Measurements from ENCODE around the gene S100PBP.
"Not testable (repeated sequence)": the region's sequence is repeated elsewhere in the genome, so short reads cannot be mapped to it uniquely, and the experiment has no call there.

Gene S100PBP

GRCh38 chr1:32786856-32787255 lies 30.6 kb upstream of the S100PBP start:
- DNase-seq: no peak

GRCh38 chr1:32789356-32789755 lies 28.1 kb upstream of the S100PBP start:
- not testable (repeated sequence) for DNase-seq

GRCh38 chr1:32791881-32792280 lies 25.6 kb upstream of the S100PBP start:
- DNase-seq: no peak

GRCh38 chr1:32795763-32796162 lies 21.7 kb upstream of the S100PBP start:
- DNase-seq: not testable (repeated sequence)

- DNase-seq: no peak
Observed at GRCh38 chr1:32797456-32797855, 20.0 kb upstream of the S100PBP start.

GRCh38 chr1:32798191-32798590 lies 19.3 kb upstream of the S100PBP start:
- no peak for DNase-seq

GRCh38 chr1:32798679-32799416 lies 18.6 kb upstream of the S100PBP start:
- DNase-seq: no peak

- DNase-seq: no peak
Observed at GRCh38 chr1:32801096-32801715, 16.2 kb upstream of the S100PBP start.

- DNase-seq: not testable (repeated sequence)
Observed at GRCh38 chr1:32804460-32804859, 13.0 kb upstream of the S100PBP start.

- DNase-seq: no peak
Observed at GRCh38 chr1:32806290-32806689, 11.2 kb upstream of the S100PBP start.

GRCh38 chr1:32806910-32807523 lies 10.4 kb upstream of the S100PBP start:
- DNase-seq: no peak

GRCh38 chr1:32808580-32808979 lies 8.9 kb upstream of the S100PBP start:
- no peak for DNase-seq

GRCh38 chr1:32810358-32810757 lies 7.1 kb upstream of the S100PBP start:
- DNase-seq: no peak

- DNase-seq: no peak
Observed at GRCh38 chr1:32811265-32811664, 6.2 kb upstream of the S100PBP start.

- DNase-seq: no peak
Observed at GRCh38 chr1:32811917-32812316, 5.5 kb upstream of the S100PBP start.

GRCh38 chr1:32813941-32814739 lies 3.3 kb upstream of the S100PBP start:
- DNase-seq: no peak

GRCh38 chr1:32816676-32817158 lies 736 bp upstream of the S100PBP start:
- DNase-seq: no peak

- DNase-seq: peak; percentile 21
Observed at GRCh38 chr1:32817815-32818786, 648 bp downstream of the S100PBP start.

GRCh38 chr1:32818804-32819541 lies 1.5 kb downstream of the S100PBP start:
- no peak for DNase-seq

GRCh38 chr1:32825181-32825580 lies 7.7 kb downstream of the S100PBP start:
- no peak for DNase-seq

- DNase-seq: no peak
Observed at GRCh38 chr1:32828341-32828740, 10.9 kb downstream of the S100PBP start.
